AG09319 (cell line): ENCODE measurements around the gene ZNF133.
"Not testable (repeated sequence)": the region's sequence is repeated elsewhere in the genome, so short reads cannot be mapped to it uniquely, and the experiment has no call there.

Experiments
- DNase-seq: peaks from one replicate; pipeline ENCODE4 v3.0.0-alpha.2; 2010; ENCODE audit warnings: low read depth; ENCODE audit errors: extremely low read depth
- TF ChIP-seq, protein P1 (sequence below): IDR thresholded peaks from 2 replicates; pipeline ENCODE4 v1.5.1; 2011; ENCODE audit warnings: low read depth, mild to moderate bottlenecking, inconsistent platforms, low read length, moderate library complexity

ZNF133 gene

DNA sequence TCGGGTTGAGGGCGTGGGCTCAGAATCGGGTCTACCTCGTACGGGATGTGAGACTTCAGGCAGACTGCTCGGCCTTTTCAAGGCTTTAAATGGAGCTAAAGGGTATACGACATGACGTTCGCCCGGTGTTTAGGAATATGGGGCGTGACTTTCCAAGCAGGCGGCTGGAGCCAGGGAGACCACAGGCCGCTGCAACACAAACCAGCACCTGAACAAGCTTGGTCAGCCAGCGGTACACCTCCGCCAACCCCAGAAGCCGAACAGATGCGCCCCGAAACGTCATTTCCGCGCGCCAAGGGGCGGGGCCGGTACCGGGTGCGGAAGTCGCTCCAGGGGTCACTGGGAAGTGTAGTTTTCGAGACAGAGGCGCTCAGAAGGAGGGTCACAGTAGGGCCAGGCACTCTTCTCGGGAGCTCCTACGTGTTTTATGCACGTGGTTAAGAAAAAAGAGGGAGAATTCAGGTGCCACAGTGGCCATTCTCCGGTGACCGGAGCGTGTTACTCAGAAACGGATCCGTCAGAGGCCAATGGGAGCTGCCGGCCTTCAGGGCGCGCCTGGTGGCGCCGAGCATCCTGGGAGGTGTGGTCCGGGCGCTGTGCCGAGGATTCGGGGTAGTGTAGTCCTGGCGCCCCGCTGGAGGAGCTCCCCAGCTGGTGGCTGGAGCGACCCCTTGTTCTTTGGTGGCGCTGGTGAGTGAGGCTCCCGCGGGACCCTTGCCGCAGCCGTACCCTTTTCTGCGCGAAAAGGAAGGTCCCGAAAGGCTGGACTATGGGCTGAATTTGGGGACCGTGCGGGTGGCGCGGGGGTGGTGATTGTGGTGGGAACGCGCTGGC is at the start of gene ZNF133:
ZNF133 (plus strand) TSS at position 613 of the 834 bp plus-strand sequence. CDS start 17,160 bp downstream, outside the sequence.
- DNase-seq, result peak; percentile 71

DNA sequence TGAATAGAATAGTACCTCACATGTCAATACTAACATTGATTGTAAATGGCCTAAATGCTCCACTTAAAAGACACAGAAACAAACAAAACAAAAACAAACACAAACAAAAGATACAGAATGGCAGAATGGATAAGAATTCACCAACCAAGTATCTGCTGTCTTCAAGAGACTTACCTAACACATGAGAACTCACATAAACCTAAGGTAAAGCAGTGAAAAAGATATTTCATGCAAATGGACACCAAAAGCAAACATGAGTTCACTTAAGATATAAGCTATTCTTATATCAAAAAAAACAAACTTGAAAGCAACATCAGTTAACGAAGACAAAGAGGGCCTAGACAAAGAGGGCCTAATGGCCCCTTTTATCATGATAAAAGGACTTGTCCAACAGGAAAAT is 47.3 kb upstream of the ZNF133 start:
- TF ChIP-seq, protein P1, sequence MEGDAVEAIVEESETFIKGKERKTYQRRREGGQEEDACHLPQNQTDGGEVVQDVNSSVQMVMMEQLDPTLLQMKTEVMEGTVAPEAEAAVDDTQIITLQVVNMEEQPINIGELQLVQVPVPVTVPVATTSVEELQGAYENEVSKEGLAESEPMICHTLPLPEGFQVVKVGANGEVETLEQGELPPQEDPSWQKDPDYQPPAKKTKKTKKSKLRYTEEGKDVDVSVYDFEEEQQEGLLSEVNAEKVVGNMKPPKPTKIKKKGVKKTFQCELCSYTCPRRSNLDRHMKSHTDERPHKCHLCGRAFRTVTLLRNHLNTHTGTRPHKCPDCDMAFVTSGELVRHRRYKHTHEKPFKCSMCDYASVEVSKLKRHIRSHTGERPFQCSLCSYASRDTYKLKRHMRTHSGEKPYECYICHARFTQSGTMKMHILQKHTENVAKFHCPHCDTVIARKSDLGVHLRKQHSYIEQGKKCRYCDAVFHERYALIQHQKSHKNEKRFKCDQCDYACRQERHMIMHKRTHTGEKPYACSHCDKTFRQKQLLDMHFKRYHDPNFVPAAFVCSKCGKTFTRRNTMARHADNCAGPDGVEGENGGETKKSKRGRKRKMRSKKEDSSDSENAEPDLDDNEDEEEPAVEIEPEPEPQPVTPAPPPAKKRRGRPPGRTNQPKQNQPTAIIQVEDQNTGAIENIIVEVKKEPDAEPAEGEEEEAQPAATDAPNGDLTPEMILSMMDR, result no peak
- DNase-seq, result no peak

More for the DNA sequence above, at the start of gene ZNF133:
- TF ChIP-seq, protein P1, result peak; percentile 6

- DNase-seq, result no peak
- TF ChIP-seq, protein P1, result no peak
Measured at GRCh38 chr20:18243802-18244201, 44.5 kb upstream of the ZNF133 start.

- not testable (repeated sequence) for DNase-seq
Measured at GRCh38 chr20:18248545-18248944, 39.8 kb upstream of the ZNF133 start.

GRCh38 chr20:18250217-18250616 is 38.1 kb upstream of the ZNF133 start:
- no peak for DNase-seq
- TF ChIP-seq, protein P1, result no peak

DNA sequence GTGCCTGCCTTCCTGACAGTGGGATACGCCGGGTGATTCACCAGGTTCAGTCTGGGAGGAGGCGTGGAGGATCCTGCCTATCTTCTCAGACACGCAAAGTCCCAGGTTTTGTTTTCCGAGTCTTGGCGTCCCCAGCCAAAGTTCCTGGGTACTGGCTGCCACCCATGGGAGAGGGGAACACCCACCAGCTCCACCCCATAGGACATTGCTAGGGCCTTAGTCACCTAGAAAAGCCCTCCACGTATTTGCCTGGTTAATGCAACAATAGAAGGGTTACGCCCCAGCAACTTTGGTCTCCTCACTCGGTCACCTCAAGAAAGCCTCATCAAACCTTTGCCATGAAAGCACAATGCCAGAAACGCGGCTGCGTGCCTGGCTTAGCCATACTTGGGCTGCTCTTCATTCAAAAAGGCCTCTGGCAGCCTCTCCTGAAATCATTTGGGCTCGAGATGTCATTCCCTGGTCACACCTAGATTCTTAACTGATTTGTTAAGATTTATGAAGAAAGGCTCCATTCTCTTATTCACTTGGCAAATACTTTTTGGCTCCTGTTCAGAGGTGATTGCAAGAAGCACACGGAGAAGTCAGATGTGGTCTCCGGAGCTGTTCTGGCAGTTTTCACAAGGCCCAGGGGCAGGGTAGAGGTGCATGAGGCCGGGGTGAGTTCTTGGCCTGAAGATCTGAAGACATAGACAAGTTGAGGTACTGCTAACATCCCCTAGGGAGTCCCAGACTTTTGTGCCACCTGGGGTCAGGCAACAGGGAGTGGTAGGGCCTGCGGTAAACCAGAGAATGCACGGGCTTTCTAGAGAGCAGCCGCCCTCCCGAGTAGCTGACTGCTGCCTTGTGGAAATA is 35.5 kb upstream of the ZNF133 start:
- TF ChIP-seq, protein P1, result no peak
- no peak for DNase-seq

DNA sequence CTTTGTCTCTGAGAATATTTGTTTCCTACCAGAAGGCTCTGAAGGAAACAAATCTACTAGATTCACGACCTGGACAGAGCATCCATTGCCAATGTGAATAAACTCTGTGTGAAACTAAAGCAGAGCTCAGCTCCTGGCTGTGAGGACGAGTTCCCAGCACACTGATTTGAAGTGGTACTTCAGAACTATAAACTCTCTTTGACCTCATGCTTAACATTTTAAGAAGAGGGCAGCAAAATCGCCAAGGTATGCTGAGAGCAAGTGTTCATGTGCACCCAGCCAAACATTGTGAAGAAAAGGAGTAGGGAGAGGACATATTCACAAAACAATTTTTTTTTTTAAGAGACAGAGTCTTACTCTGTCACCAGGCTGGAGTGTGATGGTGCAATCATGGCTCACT is 33.7 kb upstream of the ZNF133 start:
- no peak for DNase-seq
- TF ChIP-seq, protein P1, result no peak
